HL-60 (cell line): ENCODE results near the gene TENM3.

Experiments
- POLR2AphosphoS5 ChIP-seq: IDR thresholded peaks from 2 replicates; pipeline ENCODE4 v1.6.1; 2012; ENCODE audit warnings: low read depth
- SPI1 ChIP-seq: IDR thresholded peaks from 2 replicates; pipeline ENCODE4 v1.6.1; 2012; ENCODE audit warnings: low read depth, mild to moderate bottlenecking, borderline replicate concordance
- TF ChIP-seq, protein P1 (sequence below): IDR thresholded peaks from one replicate; pipeline ENCODE4 v1.5.1; 2011; ENCODE audit warnings: low read length, control low read depth, inconsistent platforms; ENCODE audit not compliant: insufficient read depth

GRCh38 chr4:182351485-182351884 is 108.3 kb downstream of the TENM3 start:
- no peak for TF ChIP-seq POLR2AphosphoS5
- TF ChIP-seq, protein P1, sequence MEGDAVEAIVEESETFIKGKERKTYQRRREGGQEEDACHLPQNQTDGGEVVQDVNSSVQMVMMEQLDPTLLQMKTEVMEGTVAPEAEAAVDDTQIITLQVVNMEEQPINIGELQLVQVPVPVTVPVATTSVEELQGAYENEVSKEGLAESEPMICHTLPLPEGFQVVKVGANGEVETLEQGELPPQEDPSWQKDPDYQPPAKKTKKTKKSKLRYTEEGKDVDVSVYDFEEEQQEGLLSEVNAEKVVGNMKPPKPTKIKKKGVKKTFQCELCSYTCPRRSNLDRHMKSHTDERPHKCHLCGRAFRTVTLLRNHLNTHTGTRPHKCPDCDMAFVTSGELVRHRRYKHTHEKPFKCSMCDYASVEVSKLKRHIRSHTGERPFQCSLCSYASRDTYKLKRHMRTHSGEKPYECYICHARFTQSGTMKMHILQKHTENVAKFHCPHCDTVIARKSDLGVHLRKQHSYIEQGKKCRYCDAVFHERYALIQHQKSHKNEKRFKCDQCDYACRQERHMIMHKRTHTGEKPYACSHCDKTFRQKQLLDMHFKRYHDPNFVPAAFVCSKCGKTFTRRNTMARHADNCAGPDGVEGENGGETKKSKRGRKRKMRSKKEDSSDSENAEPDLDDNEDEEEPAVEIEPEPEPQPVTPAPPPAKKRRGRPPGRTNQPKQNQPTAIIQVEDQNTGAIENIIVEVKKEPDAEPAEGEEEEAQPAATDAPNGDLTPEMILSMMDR = no peak
- no peak for TF ChIP-seq SPI1
